ENCODE results near the gene UBE2B.

DNA sequence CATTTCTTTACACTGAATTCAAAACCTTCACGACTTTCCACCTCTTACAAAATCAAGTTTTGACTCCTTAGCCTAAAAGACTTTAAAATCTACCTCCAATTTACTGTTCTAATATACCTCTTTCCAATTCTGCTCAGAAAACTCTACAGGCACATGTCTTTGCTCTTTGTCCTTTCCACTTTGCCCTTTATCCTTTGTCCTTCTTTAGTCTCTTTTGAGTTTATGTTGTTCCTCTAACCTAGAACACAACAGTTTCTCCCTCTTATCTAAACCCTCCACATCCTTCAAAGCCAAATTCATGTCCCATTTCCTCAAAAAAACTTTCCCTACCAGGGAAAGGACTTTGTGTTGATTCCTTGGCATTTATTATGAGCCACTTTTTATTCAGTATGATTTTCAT, 5.8 kb upstream of the UBE2B start:
- TF ChIP-seq ZNF274 (IDR thresholded peaks at IDR 0.05; ENCODE audit: low read depth, low read length) (no peak), YY1 (IDR thresholded peaks at IDR 0.05; ENCODE audit: insufficient read depth, insufficient read length) (no peak), SUZ12 (IDR thresholded peaks at IDR 0.05; ENCODE audit: extremely low read depth, insufficient read depth, insufficient read length) (no peak)
